GM18909 (cell line): ENCODE data around the gene SRSF12.
A peak's percentile ranks its signal among the peaks of the same experiment; 100 is the strongest.

Experiments used
- ATAC-seq: cut with Tn5 transposase; IDR thresholded peaks from one replicate; pipeline ENCODE4 v1.9.1; 2021; ENCODE audit warnings: mild to moderate bottlenecking; ENCODE audit not compliant: unreplicated experiment, poor library complexity

The SRSF12 gene

DNA sequence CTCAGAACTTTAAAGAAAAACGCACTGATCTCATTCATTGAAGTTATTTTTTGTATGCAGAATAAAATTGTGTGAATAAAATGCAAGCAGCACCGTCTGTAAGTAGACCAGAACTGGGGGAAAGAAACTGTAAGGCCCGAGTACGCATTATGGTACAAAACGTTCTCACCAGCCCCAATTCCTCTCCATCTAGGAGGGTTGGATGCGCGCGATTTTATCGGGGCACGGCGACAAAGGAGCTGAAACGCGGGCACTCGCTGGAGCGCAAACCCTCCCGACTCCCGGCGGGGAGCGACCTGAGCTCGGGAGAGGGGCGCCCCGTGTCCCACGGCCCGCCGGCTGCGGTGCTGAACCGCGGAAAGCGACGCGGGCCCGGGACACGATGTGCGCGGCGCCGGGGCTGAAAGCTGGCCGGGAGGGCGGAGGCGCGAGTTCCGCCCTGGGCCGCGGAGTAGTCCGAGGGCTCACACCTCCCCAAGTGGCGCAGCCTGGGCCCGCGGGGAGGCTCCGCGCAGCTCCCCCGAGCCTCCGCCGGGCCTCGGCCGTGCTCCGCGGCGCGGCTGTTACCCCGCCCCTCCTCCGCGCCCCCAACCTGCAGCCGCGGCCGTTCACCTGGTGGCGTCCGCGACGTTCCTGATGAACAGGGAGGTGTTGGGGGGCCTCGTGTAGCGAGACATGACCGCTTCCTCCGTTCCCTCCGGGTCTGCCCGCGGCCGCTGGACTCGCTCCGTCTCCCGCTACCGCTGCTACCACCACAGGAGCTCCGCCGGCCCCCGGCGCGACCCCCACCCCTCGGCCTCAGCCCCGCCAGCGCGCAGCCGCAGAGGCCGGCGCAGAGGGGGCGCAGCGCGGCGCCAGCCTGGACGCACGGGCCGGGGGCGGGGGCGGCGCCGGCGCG, at the start of gene SRSF12:
Gene SRSF12, minus strand, starts transcription at position 861 of the 898 bp plus-strand sequence. Its CDS starts 184 bp downstream, at position 677.
- peak; percentile 83 for ATAC-seq

GRCh38 chr6:89162047-89162371, 44.1 kb upstream of the SRSF12 start:
- ATAC-seq: no peak

- no peak for ATAC-seq
Observed at GRCh38 chr6:89161326-89162046, 43.6 kb upstream of the SRSF12 start.

- ATAC-seq: no peak
Observed at GRCh38 chr6:89160331-89161092, 42.6 kb upstream of the SRSF12 start.

GRCh38 chr6:89154131-89154530, 36.3 kb upstream of the SRSF12 start:
- no peak for ATAC-seq

DNA sequence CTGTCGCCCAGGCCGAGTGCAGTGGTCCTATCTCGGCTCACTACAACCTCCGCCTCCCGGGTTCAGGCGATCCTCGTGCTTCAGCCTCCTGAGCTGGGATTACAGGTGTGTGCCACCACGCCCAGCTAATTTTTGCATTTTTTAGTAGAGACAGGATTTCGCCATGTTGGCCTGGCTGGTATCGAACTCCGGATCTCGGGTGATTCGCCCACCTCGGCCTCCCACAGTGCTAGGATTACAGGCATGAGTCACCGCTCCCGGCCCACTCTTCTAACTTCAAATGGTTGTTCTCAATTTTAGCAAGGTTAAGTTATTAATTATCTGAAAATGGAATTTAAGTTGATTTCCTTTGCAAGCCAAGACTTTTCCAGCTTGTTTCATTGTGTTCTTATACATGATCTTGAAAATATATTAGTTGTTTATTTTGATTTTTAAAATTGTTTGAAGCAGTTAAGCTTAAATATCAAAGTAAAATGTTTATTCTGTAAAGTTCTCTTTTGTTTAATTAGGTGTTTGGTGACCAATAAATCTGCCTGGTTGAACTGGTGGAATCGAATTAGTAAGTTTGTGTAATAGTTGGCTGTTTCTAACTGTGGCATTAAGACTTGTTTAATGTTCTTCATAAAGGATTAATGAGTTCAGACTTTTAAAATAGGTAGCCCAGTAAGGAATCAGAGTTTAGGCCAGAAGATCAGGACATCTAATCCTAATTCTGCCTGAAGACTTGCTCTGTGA, 30.3 kb upstream of the SRSF12 start:
- no peak for ATAC-seq

GRCh38 chr6:89146718-89147700, 29.1 kb upstream of the SRSF12 start:
- ATAC-seq: no peak

- peak; percentile 77 for ATAC-seq
Observed at GRCh38 chr6:89145956-89146717, 28.3 kb upstream of the SRSF12 start, which contains the start of gene PM20D2. Gene PM20D2, plus strand, starts transcription at chr6:89146055. Its CDS starts 90 bp downstream, at chr6:89146145.

DNA sequence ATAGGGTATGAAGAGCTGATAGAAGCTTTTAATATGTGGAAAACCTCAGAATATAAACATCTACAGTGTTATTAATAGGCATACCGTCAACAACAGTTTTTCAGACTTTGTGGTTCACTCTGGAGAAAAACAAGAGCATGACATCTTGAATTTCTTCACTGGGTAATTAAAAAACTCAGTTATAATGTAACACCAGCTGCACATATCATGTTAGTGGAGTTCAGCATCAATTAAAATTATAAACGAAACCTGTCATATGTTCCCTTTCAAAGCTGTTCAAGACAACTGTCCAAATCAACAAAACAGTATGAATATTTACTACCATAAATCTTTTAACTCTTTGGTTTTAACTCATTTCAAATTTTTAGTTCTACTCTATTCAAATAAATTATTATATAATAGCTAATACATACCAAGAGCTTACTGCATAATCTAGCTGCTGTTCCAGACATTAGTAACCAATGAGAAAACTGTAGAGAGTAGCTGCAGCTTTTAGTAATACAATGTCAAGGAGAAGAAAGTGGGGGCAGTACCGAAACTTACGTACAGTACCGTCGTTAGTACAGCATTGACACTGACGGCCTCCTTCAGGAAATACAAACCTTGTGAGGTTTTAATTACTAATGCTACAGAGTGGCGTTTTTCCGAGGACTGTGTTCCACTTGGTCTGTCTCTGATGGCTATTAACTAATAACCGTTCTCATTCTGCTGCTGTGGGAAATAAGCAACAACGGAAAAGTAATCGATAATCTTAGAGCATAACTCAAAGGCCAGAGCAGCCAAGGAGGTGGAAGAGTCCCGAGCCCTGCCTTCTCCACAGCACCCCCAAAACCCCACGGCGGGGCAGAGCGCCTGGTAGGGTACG, 27.5 kb upstream of the SRSF12 start:
- ATAC-seq: peak; percentile 62

DNA sequence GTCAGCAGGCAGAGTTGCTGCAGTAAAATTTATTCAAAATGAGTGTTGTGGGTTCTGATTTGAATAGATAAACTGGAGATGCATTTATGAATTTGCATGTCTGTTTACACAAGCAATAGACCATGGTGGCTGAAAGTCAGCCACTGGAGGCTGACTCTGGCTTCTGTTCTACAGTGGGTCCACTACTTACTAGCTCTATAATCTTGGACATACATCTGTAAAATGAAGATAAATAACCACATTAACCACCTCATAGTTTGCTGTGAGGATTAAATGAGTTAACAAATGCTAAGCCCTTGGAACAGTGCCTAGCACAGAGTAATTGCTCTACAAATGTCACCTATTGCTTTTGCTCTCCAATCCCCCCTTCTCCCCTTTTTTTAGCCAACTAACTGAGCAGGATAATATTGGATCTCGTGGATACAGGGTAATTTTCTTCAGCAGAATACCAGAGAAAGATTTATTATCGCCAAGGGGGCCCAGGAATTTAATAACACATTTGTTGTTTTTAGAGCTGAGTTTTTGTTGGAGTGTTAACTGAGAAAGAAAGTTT, 26.6 kb upstream of the SRSF12 start:
- peak; percentile 47 for ATAC-seq

DNA sequence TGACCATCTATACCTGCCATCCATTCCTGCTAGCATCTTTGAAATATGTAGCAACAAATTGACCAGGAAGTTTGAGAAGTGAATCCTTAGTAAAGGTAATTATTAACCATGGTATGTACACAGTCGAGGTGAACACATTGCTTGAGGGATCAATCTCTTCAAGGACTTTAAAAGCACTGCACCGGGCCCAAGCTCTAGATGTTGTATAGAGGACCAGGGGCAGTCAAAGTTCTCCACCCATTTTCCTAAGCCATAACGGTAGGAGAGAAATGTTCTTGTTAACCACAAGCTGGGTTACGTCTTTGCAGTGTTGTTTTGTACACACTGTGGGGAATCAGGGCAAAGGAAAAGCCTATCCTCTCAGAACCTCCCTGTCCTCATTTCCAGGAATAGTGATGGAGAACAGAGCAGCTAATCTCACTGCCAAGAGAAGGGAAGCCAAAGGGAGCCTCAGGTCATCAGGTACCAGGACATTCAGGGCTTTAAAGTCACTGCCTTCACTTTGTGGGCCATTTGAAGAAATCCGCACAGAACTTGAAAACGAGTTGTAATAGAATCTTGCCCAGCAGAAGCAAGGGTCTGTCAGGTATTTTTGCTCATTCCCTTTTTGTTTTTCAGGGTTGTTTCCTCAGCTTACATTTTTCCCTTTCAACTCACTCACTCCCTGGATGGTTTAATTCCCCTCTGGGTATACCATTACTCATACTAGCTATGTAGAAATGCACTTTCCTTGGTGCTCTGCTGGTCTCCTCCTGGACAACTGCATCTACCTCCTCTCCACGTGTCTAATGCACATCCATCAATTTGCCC, 22.7 kb upstream of the SRSF12 start:
- no peak for ATAC-seq

GRCh38 chr6:89139509-89140346, 21.9 kb upstream of the SRSF12 start:
- ATAC-seq: no peak

DNA sequence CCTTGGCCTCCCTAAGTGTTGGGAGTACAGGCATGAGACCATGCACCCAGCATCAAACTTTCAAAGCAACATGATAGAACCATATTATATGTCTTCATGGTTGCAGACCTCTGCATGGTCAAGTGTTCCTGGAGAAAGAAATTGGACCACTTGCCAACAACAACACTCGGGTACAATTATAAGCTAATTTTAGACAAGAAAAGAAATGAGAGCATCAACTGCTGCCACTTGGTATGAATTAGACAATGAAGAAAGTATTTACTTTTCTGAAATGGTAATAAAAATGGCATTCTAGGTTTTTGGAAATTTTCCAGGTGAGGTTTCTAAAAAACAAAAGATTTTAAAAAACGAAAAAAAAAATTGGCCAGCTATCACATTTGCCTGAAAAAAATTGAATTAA, 20.3 kb upstream of the SRSF12 start:
- no peak for ATAC-seq

- no peak for ATAC-seq
Observed at GRCh38 chr6:89134723-89135122, 16.9 kb upstream of the SRSF12 start.

DNA sequence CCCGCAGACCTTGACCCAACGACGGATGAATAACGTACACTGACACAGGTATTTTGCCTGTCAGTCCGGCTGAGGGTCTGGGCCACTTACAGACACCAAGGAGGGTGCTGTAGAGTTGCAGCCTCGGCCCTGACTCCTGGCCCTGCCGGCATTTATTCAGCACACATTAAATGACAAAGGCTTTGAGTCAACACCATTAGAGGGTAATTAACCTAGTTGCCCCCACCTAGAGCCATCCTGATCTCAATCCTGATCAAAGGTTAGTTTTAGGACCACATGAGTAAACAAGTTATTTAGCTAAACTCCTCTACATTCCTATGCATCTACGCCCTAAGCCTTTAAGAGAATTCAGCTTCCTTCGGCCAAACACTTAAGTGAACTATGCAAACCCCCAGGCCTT, 16.1 kb upstream of the SRSF12 start:
- ATAC-seq: no peak
